AG04449 (cell line): ENCODE measurements around the gene TMEM100.

ENCODE experiments used
- CTCF ChIA-PET: fragments of 350-600 bp; formaldehyde crosslinking; extraction: SDS; loops from one replicate; lab custom pipeline; 2021; ENCODE audit warnings: antibody characterized with exemption; lab: Yijun Ruan, JAX
- POLR2A ChIA-PET: fragments of 400-600, 350-600 bp; formaldehyde crosslinking; extraction: SDS; loops from one replicate; lab custom pipeline; 2020; ENCODE audit warnings: antibody characterized with exemption, inconsistent platforms; lab: Yijun Ruan, JAX
- DNase-seq: peaks from one replicate; pipeline ENCODE4 v3.0.0-alpha.2; 2010; ENCODE audit warnings: low read depth, low spot score
- H3K4me3 ChIP-seq: 2 replicates; pipeline ENCODE4 v1.5.1; 2011; ENCODE audit warnings: low read depth, mild to moderate bottlenecking, control low read depth, low read length
- CTCF ChIP-seq: IDR thresholded peaks from one replicate; pipeline ENCODE4 v1.5.1; 2011; ENCODE audit warnings: mild to moderate bottlenecking, moderate library complexity, low read length, control low read depth, inconsistent platforms; ENCODE audit not compliant: insufficient read depth; ENCODE audit errors: missing control alignments

The TMEM100 gene

GRCh38 chr17:55728361-55728760, 5.7 kb upstream of the TMEM100 start:
- CTCF ChIA-PET = interaction anchor here (0.8 to 13.8 kb wide), 4 partner anchors 8 to 202 kb away, joined by 3 to 184 read pairs (median 7); partner anchors contain the start of gene TMEM100
- DNase-seq = no peak

DNA sequence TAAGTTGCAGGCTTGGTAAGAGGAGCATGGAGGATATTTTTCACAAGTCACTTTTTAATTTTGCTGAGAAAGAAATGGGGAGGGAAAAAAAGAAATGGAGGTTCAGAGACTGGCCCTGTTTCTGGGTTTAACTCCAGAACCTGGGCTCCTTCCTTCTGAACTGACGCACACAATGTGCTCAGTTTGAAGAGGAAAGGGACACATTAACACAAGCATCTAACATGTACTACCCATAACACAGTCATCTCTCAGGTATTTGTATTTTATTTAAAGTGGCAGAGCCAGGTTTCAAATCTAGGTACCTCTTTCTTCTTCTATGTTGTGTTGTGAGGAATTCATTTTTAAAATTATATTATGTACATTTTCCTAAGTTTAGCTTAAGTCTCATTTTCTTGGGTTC, 5.3 kb upstream of the TMEM100 start:
- H3K4me3 ChIP-seq = no peak overlapping the region
- CTCF ChIA-PET = interaction anchor here (1.0 to 13.8 kb wide), 3 partner anchors 7 to 201 kb away, joined by 3 to 184 read pairs (median 10); partner anchors contain the start of gene TMEM100

More at GRCh38 chr17:55728361-55728760, 5.7 kb upstream of the TMEM100 start:
- TF ChIP-seq CTCF = no peak
- POLR2A ChIA-PET = no interaction called here
- no peak overlapping the region for H3K4me3 ChIP-seq

DNA sequence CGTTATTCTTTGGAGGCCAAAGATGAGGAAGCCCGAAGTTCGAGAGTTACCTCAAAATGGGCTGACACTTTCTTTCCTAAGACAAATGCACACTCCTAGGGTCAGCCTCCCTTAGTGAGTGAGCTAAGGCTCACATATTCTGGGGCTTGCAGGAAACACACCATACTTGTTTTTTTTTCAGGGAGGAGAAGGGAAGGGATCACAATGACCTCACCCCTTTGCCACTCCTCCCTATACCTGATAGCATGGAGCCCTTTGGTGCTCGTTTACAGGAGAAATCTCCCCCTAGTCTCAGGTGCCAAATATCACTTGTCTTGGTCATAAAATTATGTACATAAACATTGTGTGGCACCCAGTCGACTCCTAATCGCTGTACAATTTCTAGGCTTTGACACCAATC, 4.6 kb upstream of the TMEM100 start:
- POLR2A ChIA-PET = no interaction called here
- no peak for DNase-seq
- TF ChIP-seq CTCF = no peak
- CTCF ChIA-PET = interaction anchor here (1.0 to 13.8 kb wide), 4 partner anchors 6 to 201 kb away, joined by 3 to 184 read pairs (median 97); partner anchors contain the start of genes PCTP and TMEM100
- no peak overlapping the region for H3K4me3 ChIP-seq

More for the DNA sequence above, 5.3 kb upstream of the TMEM100 start:
- POLR2A ChIA-PET = no interaction called here
- TF ChIP-seq CTCF = no peak
- DNase-seq = no peak

DNA sequence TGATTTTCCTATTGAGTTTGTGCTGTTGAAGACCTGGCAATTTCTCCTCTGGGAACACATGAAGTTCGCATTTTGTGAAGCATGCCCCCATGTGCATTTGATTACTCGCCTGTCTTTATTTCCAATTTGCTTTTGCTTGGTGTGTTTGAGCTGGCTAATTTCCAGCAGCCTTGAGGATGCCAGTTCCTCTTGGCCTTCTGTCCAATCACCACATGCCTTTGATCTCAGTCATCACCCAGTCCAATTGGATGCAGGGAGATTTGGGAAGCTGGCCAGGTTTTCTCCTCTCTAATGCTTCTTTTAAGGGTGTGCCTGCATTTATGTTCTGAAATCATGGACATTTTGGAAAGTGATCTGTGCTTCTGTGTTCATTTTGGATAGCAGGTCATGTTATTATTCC, 3.8 kb upstream of the TMEM100 start:
- CTCF ChIA-PET = interaction anchor here (13.8 kb wide), 2 partner anchors 6 kb away, joined by 184 read pairs; partner anchors contain the start of gene TMEM100
- TF ChIP-seq CTCF = no peak
- H3K4me3 ChIP-seq = peak overlapping the region; percentile 19; the same call in 1 of the 2 replicates
- POLR2A ChIA-PET = no interaction called here
- peak; percentile 82 for DNase-seq

- ChIA-PET POLR2A (interaction anchor here (1.3 kb wide), 1 partner anchor 46 kb away, joined by 3 read pairs; no protein-coding TSS in a partner anchor), CTCF (interaction anchor here (1.0 to 13.8 kb wide), 5 partner anchors 9 to 197 kb away, joined by 3 to 184 read pairs (median 74); no protein-coding TSS in a partner anchor)
- DNase-seq = no peak
- no peak overlapping the region for H3K4me3 ChIP-seq
- TF ChIP-seq CTCF = no peak
These were observed 804 bp upstream of the TMEM100 start for GRCh38 chr17:55723488-55723848.

GRCh38 chr17:55722016-55722736, 488 bp downstream of the TMEM100 start:
- TF ChIP-seq CTCF = no peak
- POLR2A ChIA-PET = interaction anchor here (1.3 kb wide), 1 partner anchor 47 kb away, joined by 3 read pairs; no protein-coding TSS in a partner anchor
- DNase-seq = no peak
- H3K4me3 ChIP-seq = peak overlapping the region; percentile 41
- CTCF ChIA-PET = interaction anchor here (0.8 to 13.8 kb wide), 8 partner anchors 9 to 195 kb away, joined by 3 to 184 read pairs (median 4); partner anchors contain the start of gene PCTP
